ENCODE data around the gene TMEM200A.

Gene TMEM200A

GRCh38 chr6:130459316-130459715 lies 93.5 kb downstream of the TMEM200A start:
- Histone ChIP-seq H3K27ac (no peak overlapping the region), H3K4me3 (ENCODE audit: low read depth, low read length) (no peak overlapping the region), H3K27me3 (replicated peaks) (no peaks in the 10 kb centered on the region), H3K36me3 (replicated peaks) (no peaks in the 10 kb centered on the region)
- TF ChIP-seq CTCF (IDR thresholded peaks at IDR 0.05; ENCODE audit: low read depth, low read length, missing control alignments): no peak
- DNase-seq: no peak
- in situ Hi-C loops (cut with HindIII; ENCODE audit: low pct_ligation_motif_present, low sequenced_read_pairs): no loop called here

- H3K36me3 ChIP-seq (replicated peaks): no peaks in the 10 kb centered on the region
- DNase-seq: no peak
- H3K27ac ChIP-seq: no peak overlapping the region
- H3K4me3 ChIP-seq (ENCODE audit: low read depth, low read length): no peak overlapping the region
- H3K27me3 ChIP-seq (replicated peaks): no peaks in the 10 kb centered on the region
- in situ Hi-C loops (cut with HindIII; ENCODE audit: low pct_ligation_motif_present, low sequenced_read_pairs): no loop called here
- TF ChIP-seq CTCF (IDR thresholded peaks at IDR 0.05; ENCODE audit: low read depth, low read length, missing control alignments): no peak
Observed at GRCh38 chr6:130460934-130461333, 95.1 kb downstream of the TMEM200A start.

GRCh38 chr6:130466052-130466747 lies 100.4 kb downstream of the TMEM200A start:
- Histone ChIP-seq H3K27me3 (replicated peaks) (no peaks in the 10 kb centered on the region), H3K36me3 (replicated peaks) (no peaks in the 10 kb centered on the region), H3K4me3 (ENCODE audit: low read depth, low read length) (no peak overlapping the region), H3K27ac (no peak overlapping the region)
- in situ Hi-C loops (cut with HindIII; ENCODE audit: low pct_ligation_motif_present, low sequenced_read_pairs): no loop called here
- no peak for TF ChIP-seq CTCF (IDR thresholded peaks at IDR 0.05; ENCODE audit: low read depth, low read length, missing control alignments)
- DNase-seq: peak; percentile 40

- H3K27me3 ChIP-seq (replicated peaks): no peaks in the 10 kb centered on the region
- no peak overlapping the region for H3K4me3 ChIP-seq (ENCODE audit: low read depth, low read length)
- no peak overlapping the region for H3K27ac ChIP-seq
- H3K36me3 ChIP-seq (replicated peaks): no peaks in the 10 kb centered on the region
- TF ChIP-seq CTCF (IDR thresholded peaks at IDR 0.05; ENCODE audit: low read depth, low read length, missing control alignments): no peak
- DNase-seq: peak; percentile 53
- in situ Hi-C loops (cut with HindIII; ENCODE audit: low pct_ligation_motif_present, low sequenced_read_pairs): no loop called here
Observed at GRCh38 chr6:130466748-130467061, 100.9 kb downstream of the TMEM200A start.

- DNase-seq: no peak
- in situ Hi-C loops (cut with HindIII; ENCODE audit: low pct_ligation_motif_present, low sequenced_read_pairs): no loop called here
Observed at GRCh38 chr6:130467146-130468050, 101.6 kb downstream of the TMEM200A start.

More at GRCh38 chr6:130467146-130468050, 101.6 kb downstream of the TMEM200A start:
- H3K27me3 ChIP-seq (replicated peaks): no peaks in the 10 kb centered on the region
- no peaks in the 10 kb centered on the region for H3K36me3 ChIP-seq (replicated peaks)
- no peak overlapping the region for H3K27ac ChIP-seq
- no peak for TF ChIP-seq CTCF (IDR thresholded peaks at IDR 0.05; ENCODE audit: low read depth, low read length, missing control alignments)
- H3K4me3 ChIP-seq (ENCODE audit: low read depth, low read length): no peak overlapping the region
